GM21447 (cell line): ENCODE data around the gene NTSR1.

Experiments
- ATAC-seq: cut with Tn5 transposase; IDR thresholded peaks from one replicate; pipeline ENCODE4 v1.9.1; 2021; ENCODE audit not compliant: unreplicated experiment

NTSR1 gene

DNA sequence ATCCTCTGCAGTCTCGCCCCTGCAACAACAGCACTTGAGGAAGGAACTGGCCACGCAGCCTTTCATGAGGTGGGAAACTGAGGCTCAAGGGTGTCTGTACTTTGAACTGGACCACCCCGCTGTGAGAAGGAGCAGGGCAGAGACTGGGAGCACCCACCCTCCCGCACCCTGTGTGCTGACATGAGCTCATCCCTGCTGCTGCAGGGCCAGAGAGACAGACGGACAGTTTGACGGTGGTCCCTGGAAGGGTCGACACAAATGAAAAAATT, 70.7 kb downstream of the NTSR1 start:
- no peak for ATAC-seq

DNA sequence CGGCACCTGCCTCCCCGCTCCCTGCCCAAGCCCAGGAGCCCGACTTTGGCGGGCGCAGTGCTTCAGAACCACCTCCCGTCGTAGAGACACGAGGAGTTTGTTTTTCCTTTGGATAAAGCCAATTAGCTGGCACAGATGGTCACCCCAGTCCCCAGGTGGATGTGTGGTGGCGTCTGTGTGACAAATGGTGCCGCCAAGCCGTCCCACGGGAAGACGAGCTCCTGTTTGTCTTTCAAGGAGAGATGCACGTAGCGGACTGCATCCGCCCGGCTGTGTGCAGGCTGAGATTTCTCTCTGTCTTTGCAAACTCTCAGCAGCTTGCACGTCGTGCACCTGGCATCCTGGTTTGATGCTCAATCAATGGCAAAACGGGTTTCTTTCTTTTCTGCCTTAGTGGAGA, 71.6 kb downstream of the NTSR1 start:
- ATAC-seq, result no peak

DNA sequence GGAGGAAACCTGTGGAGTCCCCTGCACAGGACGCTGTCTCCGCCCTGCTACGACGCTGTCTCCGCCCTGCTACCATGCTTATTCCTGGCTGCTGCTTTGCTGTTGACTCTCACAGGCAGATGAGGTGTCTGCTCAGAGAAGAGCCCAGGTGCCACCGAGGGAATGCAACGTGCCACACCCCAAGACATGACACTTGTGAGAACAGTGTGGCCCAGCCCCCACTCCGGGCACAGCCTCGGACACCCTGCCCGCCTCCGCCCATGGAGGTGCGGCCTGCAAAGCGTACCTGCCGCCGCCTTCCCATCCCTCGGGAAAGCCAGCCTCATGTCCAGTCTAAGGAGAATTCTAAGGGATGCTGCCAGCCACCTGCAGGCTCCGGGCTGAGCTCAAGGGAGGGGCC, 72.1 kb downstream of the NTSR1 start:
- no peak for ATAC-seq

DNA sequence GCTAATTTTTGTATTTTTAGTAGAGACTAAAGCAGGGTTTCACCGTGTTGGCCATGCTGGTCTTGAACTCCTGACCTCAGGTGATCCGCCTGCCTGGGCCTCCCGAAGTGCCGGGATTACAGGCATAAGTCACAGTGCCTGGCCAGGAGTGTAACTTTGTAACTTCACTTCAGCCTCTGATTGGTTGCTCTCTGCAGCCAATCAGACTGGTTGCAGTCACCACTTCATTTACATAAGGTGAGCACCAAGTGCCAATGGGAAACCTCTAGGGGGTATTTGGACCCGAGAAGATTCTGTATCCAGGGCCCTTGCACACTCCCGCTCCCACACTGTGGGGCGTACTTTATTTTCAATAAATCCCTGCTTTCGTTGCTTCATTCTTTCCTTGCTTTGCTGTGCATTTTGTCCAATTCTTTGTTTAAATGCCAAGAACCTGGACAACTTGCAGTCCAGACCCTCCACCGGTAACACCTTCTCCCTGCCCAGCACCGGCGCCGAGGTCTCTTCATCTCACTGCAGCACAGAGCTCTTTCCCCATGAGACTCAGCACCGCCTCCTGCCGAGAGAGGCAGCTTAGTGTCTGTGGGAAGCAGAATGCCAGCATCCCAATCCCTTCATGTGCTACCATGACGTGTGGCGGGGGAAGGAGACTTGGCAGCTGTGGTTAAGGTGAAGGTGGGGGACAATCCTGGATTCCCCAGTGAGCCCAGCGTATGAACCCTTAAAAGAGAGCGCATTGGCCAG, 73.7 kb downstream of the NTSR1 start:
- ATAC-seq, result no peak

DNA sequence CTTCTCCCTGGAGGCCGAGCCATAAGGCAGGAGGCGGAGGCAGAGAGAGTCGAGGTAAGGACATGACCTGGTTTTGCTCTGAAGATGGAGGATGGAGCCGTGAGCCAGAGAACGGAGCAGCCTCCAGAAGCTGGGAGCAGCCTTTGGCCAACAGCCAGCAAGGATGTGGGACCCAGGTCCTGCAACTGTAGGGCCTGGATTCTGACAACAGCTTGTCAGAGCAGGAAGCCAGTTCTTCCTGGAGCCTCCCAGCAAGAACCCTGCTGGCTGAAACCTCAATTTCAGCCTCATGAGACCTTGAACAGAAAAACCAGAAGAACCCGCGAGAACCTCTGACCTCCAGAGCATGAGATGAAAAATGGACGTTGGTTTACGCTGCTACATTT, 74.2 kb downstream of the NTSR1 start:
- no peak for ATAC-seq

DNA sequence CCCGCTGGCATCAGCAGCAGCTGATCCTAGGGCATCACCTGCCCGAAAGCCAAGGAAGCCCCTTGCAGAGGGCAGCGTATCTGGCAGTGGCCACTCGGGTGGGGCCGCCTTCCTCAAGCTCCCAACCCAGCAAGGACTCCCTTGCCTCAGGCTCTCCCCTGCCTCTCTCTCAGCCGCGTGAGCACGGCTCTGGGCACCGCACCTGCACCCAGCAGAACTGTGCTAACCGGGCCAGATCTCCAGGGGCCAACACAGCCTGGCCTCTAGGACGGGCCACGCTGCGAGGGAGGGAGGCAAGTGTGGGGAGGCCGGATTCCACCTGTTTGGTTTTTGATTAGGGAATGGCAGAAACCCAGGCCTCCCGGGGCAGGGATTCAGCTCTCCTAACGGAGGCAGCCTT, 75.9 kb downstream of the NTSR1 start:
- no peak for ATAC-seq

DNA sequence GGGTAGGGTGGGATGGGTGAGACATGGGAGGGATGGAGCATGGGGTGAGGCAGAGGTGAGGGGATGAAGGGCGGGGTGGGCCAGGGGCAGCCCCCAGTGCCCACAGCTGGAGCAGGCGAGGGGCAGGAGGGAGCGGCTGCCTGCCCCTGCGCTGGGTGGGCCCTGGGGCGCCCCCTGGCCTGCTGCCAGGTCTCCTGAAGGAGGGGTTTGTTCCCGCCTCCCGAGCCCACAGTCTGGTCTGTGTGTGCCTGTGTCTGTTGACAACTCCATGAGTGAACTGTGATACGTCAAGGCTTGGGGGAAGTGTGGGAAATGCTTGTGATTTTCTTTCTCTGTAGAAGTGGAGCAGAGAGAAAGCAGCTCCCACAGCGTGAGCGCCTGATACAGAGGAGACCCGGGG, 76.8 kb downstream of the NTSR1 start:
- no peak for ATAC-seq

DNA sequence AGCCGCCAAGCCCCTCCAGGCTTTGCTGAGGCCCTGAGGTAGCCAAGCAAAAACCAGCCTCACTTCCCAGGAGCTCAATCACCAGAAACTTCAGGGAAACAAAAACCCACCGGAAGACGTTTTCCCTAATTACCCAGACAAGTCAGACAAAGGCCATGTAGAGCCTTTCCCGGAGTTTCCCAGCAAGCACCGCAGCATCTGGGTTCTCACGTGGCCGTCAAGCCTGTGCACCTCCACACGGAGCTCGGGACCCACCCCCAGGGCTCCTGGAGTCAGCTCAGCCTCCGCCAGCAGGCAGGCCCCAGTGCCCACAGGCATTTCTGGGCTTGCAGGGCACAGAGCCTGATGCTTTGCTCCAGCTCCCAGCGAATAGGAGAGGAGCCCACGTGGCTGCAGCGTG, 77.5 kb downstream of the NTSR1 start:
- ATAC-seq, result no peak

DNA sequence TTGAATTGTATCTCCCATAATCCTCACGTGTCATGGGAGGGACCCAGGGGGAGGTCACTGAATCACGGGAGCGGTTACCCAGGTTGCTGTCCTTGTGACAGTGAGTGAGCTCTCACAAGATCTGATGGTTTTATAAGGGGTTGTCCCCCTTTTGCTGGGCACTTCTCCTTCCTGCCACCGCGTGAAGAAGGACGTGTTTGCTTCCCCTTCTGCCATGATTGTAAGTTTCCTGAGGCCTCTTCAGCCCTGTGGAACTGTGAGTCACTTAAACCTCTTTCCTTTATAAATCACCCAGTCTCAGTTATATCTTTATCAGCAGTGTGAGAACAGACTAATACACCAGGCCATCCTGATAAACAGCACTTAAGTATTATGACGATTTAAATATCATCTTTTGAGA, 78.7 kb downstream of the NTSR1 start:
- ATAC-seq, result no peak

DNA sequence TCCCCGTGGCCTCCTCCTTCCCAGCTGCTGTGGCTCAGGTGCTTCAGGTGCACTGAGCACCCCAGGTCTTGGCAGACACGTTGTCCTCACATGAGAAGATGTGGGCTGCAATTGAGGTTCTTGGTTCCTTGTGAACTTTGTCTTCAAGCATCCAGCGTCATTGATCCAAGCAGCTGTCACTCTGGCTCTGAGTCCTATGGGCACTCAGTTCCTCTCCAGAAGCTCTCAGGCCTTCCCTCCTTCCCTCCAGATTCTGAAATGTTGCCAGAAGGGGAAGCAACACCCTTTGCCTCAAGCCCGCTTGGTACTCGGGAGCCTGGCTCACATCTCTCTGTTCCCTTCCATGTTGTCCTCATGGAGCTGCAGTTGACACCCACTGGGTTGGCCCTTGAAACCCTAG, 79.2 kb downstream of the NTSR1 start:
- ATAC-seq, result no peak

DNA sequence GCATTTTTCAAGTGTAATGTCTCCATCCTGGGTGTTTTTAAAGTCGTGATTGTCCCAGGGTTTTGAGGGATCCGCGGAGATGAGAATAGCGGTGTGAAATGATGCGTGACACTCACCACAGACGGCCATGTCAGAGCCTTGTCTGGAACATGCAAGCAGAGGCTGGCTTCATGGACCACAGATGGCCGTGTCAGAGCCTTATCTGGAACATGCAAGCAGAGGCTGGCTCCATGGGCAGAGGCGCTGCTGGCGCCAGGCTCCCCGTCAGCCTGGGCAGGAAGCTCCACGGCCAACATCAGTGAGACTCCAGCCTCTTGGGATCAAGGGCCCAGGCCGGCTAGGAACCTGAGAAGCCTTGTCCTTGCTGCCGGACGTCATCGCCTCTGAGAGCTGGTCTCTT, 80.0 kb downstream of the NTSR1 start:
- ATAC-seq, result no peak

DNA sequence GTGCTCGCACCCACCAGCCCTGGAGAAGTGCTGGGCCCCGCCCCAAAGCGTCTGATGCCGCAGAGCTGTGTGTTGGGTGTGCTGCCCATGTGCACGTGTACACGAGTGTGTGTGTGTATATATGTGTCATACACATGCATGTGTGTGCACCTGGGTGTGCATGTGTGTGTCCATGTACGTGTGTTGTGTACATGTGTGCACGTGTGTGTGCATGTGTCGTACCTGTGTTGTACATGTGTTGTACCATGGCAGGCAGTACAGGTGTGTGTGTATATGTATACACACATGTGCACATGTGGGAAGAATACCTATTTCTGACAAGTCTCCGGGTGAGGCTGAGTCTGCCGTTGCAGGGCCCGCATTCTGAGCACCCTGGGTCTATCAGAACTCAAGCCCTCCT, 81.4 kb downstream of the NTSR1 start:
- no peak for ATAC-seq

DNA sequence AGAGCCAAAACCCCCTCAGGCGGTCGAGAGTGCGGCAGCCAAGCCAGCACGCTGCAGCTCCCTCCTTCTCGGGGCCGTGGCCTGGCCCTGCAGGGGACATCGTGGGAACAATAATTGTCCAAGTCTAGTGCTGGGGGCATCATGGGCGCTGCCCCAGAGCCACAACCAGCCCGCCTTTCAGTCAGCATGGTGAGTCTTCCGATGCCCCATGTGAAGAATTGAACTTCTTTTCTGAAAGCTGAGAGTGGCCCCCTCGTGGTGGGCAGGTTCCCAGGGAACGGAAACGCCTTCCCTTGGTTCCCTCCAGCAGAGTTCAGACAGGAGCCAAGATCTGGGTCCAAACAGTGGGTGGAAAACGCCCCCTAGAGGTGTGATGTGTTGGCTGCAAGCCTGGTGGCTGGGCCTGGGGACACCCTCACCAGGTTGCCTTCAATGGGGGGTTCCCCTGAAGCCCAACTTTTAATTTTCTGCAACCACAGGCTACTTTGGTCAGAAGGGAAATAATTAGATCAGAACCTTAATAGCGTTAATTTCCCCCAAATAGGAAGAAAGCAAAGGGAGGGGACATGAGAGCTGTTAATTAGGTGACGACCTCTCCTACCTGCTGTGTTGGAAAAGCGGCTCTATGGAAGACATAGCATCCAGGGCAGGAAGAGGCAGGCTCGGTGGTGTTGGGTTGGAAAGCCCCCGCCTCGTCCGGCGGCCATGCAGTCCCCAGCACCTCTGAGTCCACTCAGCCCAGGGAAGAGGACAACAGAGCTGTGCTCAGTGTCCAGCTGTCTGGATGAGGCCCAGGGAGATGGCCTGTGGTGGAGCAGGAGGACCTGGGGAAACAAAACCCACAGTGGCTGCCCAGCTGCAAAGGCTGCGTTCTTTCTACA, 82.9 kb downstream of the NTSR1 start:
- no peak for ATAC-seq

DNA sequence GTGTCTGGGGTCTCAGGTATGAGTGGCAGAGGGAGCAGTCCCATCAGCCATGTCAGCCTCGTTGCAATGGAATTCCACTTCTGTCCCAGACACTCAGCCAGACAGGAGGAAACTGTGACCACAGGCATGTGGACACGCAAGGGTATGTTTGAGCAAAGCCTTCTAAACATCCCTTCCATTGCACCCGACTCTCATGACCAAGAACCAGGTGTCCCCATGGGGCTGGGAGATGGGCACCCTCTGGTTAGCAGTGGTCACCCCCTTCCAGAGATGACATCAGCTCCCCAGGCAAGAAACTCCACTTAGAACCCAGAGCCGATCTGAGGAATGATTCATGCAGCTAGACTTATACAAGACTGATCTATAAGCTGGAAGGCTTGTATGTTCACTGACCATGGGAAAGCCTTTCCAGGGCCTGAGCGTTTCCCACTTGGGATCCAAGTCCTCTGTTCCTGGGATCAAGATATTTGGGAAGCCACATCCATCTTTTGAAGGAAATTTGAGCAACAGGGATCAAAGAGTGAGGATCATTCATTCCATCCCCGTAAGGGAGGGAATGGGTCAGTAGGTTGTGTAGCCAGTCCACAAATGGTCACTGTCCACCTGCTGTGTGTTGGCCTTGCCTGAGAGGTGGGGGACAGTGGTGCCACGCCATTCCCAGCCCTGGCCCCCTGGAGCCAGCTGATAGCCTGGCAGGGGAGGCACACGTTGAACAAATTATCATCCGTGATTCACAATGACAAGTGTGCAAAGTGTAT, 83.7 kb downstream of the NTSR1 start:
- no peak for ATAC-seq

DNA sequence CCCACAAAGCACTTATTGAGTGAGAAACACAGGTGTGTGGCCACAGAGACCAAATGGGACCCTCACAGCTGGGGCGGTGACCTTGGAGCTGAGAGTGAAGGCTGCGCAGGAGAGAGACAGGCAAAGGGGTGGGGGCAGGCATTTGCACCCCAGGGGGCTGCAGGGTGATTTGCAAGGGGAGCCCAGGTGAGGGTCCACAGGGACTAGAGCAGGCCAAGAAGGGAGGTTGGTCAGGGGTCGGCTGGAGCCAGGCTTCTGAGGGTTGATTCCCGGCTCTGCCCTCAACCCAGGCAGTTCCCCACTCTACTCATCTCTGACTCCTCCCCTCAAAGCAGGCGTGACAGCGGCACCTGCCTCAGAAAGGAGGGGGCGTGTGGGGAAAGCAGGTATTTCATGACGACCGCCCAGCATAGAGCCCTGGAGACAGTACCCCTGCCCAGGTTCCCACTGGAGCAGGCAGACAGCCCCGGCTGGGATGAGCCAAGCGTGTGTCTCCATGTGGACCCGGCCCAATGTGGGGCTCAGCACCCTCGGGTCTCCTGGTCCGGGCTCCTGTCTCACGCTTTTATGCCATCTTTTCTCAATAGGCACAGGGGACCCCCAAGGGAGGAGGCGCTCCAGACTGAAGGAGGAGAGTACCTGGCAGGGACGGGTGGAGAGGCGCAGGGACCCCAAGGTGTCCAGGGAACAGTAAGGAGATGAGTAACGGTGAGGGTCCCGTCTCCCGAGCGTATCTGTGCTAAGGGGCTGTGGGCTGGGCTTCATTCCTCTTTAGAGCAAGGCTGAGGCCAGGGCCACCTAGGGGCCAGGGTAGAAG, 84.5 kb downstream of the NTSR1 start:
- no peak for ATAC-seq

DNA sequence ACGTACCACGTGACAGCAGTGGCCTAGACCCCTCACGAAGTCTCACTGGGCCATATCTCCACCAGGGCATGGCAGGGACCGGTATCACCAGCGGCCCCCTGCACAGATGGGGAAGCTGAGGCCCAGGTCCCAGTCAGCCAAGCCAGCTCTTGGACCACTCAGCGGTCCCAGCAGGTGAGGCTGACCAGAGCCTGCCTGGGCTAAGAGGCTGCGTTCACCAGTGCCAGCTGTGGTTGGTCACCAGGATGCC, 85.0 kb downstream of the NTSR1 start:
- no peak for ATAC-seq

DNA sequence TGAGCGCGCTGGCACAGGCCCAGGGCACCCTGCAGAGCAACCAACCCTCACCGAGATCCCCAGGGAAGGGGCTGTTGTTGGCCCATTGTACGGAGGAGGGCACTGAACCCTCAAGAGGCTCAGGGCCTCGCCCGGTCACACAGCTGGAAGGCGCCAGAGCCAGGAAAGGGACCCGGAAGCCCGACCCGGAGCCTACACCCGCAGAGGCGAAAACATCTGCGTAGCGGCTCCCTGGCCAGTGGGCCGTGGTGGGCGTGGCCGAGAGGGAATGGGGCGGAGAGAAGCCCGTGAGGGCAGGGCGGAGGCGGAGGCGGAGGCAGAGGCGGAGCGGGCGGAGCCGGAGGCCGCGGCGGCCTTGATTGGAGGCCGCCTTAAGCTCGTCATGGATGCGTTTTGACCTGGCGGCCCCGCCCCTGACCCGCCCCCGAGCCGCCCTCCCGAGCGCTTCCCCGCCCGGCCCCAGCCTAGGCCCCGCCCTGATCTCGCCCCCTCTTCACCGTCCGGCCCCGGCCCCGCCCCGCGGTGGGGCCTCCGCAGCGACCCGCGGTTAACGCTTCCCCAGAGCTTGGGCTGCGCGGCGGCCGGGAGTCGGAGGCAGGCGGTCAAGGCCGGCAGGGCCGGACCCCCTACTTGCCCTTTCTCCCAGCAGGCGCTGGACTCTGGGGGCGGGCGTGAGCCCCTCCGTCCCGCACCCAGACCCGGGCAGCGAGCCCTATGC, 85.5 kb downstream of the NTSR1 start:
- peak; percentile 54 for ATAC-seq

DNA sequence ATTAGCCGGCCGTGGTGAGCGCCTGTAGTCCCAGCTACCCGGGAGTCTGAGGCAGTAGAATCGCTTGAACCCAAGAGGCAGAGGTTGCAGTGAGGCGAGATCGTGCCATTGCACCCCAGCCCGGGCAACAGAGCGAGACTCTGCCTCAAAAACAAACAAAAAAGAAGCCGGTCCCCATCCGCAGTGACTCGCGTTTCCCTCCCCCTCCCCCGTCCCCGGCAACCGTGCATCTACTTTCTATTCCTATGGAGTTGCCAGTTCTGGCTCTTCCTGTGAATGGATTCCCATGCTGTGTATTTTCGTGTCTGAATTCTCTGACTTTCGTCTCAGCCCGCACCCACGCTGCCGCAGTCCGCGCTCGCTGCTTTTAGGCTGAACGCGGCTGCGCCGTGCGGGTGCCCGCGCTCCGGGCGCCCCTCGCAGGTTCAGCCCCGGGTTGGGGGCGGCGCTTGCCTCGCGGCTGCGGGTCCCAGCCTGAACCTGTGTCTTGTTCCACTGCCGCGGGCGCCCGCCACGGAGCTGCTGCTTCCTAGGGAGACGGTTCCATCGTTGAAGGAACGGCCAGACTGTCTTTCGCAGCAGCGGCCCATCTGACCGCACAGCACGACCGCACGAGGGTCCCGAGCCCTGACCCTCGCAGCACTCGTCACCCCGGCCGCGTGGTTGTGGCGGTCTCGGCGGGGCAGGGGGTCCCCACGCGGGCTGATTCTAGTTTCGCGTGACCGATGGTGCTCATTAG, 86.6 kb downstream of the NTSR1 start:
- no peak for ATAC-seq

DNA sequence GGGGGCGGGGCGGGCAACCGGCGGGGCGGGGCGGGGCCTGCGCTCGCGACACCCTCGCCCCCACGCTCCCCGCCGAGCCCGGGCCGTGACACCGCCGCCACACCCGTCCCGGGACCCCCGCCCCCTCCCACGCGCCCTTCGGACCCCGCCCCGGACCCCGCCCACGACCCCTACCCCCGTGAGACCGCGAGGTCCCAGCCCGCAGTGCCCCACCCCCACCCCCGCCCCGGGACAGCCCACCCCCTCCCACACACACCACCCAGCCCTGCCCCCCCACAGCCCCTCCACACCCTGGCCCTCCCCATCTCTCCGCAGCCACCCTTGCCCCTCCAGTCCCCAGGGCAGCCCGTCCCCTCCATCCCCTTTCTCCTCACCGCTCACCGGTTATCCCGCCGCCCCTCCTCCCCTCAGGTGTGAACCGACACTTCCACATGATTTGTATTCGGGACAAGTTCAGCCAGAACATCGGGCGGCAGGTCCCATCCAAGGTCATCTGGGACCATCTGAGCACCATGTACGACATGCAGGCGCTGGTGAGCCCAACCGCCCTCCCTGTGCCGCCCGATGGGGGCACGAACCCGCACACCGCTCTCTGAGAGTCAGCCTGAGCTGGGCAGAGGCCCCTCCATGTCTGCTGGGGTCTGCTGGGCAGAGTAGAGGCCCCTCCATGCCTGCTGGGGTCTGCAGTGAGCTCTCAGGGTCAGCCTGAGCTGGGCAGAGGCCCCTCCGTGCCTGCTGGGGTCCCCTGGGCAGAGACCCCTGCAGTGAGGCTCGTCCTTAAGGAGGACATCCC, 88.3 kb downstream of the NTSR1 start:
- ATAC-seq, result no peak
